Endothelial cell (in vitro differentiated cells): ENCODE data around the gene UBE2O. TPM values are rescaled to one million over a fixed set of nuclear protein-coding genes. Genes with fewer than 3 reads are reported as not detected.

ENCODE experiments used
- DNase-seq: peaks from one replicate; pipeline ENCODE4 v3.0.0; 2021; ENCODE audit warnings: low spot score
- H3K27ac Mint-ChIP-seq: one replicate; pipeline ENCODE4 v1.8.0; 2021; ENCODE audit warnings: mixed read lengths, inconsistent platforms; ENCODE audit not compliant: unreplicated experiment
- H3K27me3 Mint-ChIP-seq: one replicate; pipeline ENCODE4 v1.8.0; 2021; ENCODE audit warnings: mild to moderate bottlenecking, moderate library complexity, mixed read lengths, inconsistent platforms; ENCODE audit not compliant: unreplicated experiment
- H3K36me3 Mint-ChIP-seq: one replicate; pipeline ENCODE4 v1.8.0; 2021; ENCODE audit warnings: mild to moderate bottlenecking, low read depth, mixed read lengths, inconsistent platforms; ENCODE audit not compliant: unreplicated experiment
- H3K4me1 Mint-ChIP-seq: one replicate; pipeline ENCODE4 v1.8.0; 2021; ENCODE audit warnings: mild to moderate bottlenecking, mixed read lengths, inconsistent platforms; ENCODE audit not compliant: unreplicated experiment
- H3K4me3 Mint-ChIP-seq: one replicate; pipeline ENCODE4 v1.8.0; 2021; ENCODE audit warnings: mild to moderate bottlenecking, mixed read lengths, inconsistent platforms; ENCODE audit not compliant: unreplicated experiment
- H3K9me3 Mint-ChIP-seq: one replicate; pipeline ENCODE4 v1.8.0; 2021; ENCODE audit warnings: mixed read lengths, inconsistent platforms; ENCODE audit not compliant: unreplicated experiment
- CTCF ChIP-seq: fragments of 200-600 bp; sonication (generic); IDR thresholded peaks from one replicate; pipeline ENCODE4 v1.5.0; 2021; ENCODE audit warnings: antibody characterized with exemption; ENCODE audit not compliant: unreplicated experiment
- total RNA-seq: library from RNA; stranded (reverse); fragmentation: NEBNext Ultra II Directional; extraction: Animal tissue kit (Norgen Biotek cat#: 25700); gene quantifications from one replicate; pipeline ENCODE4 v1.2.1, GENCODE V29; 2021; ENCODE audit not compliant: unreplicated experiment

Gene UBE2O
- total RNA-seq, 1 donor from 2014 or later: 49.0 TPM

- no peak for TF ChIP-seq CTCF
- no peak overlapping the region for H3K27ac Mint-ChIP-seq
- no peak for DNase-seq
- H3K4me1 Mint-ChIP-seq: peaks cover 38% of the 10 kb centered on the region
- H3K4me3 Mint-ChIP-seq: peak overlapping the region; percentile 89
- no peaks in the 10 kb centered on the region for H3K36me3 Mint-ChIP-seq
- peaks cover 11% of the 10 kb centered on the region for H3K27me3 Mint-ChIP-seq
- H3K9me3 Mint-ChIP-seq: no peaks in the 10 kb centered on the region
Observed at GRCh38 chr17:76500074-76500746, 47.3 kb upstream of the UBE2O start.

GRCh38 chr17:76499267-76499667 lies 46.3 kb upstream of the UBE2O start:
- Mint-ChIP-seq H3K9me3 (no peaks in the 10 kb centered on the region), H3K27me3 (peaks cover 11% of the 10 kb centered on the region), H3K4me1 (peaks cover 38% of the 10 kb centered on the region), H3K4me3 (peak overlapping the region; percentile 83), H3K27ac (no peak overlapping the region), H3K36me3 (no peaks in the 10 kb centered on the region)
- no peak for DNase-seq
- TF ChIP-seq CTCF: no peak

GRCh38 chr17:76498876-76499251 lies 45.9 kb upstream of the UBE2O start:
- Mint-ChIP-seq H3K9me3 (no peaks in the 10 kb centered on the region), H3K27ac (peak overlapping the region; percentile 84), H3K4me1 (peaks cover 38% of the 10 kb centered on the region), H3K4me3 (peak overlapping the region; percentile 83), H3K36me3 (no peaks in the 10 kb centered on the region), H3K27me3 (peaks cover 11% of the 10 kb centered on the region)
- no peak for TF ChIP-seq CTCF
- no peak for DNase-seq

- Mint-ChIP-seq H3K27ac (peak overlapping the region; percentile 84), H3K4me1 (peaks cover 39% of the 10 kb centered on the region), H3K27me3 (peaks cover 11% of the 10 kb centered on the region), H3K9me3 (no peaks in the 10 kb centered on the region), H3K36me3 (no peaks in the 10 kb centered on the region), H3K4me3 (peak overlapping the region; percentile 83)
- peak; percentile 67 for DNase-seq
- no peak for TF ChIP-seq CTCF
Observed at GRCh38 chr17:76497979-76498875, 45.3 kb upstream of the UBE2O start.

GRCh38 chr17:76497699-76497978 lies 44.7 kb upstream of the UBE2O start:
- peak overlapping the region; percentile 70 for H3K27ac Mint-ChIP-seq
- TF ChIP-seq CTCF: no peak
- H3K27me3 Mint-ChIP-seq: peaks cover 11% of the 10 kb centered on the region
- no peaks in the 10 kb centered on the region for H3K36me3 Mint-ChIP-seq
- no peak for DNase-seq
- no peaks in the 10 kb centered on the region for H3K9me3 Mint-ChIP-seq
- H3K4me1 Mint-ChIP-seq: peaks cover 45% of the 10 kb centered on the region
- H3K4me3 Mint-ChIP-seq: no peak overlapping the region
